Ishikawa (cell line): ENCODE results near the gene SLC26A8.

Experiments used
- CREB1 ChIP-seq: IDR thresholded peaks from 2 replicates; pipeline ENCODE4 v1.6.1; 2012; ENCODE audit warnings: low read depth
- MAX ChIP-seq: IDR thresholded peaks from 2 replicates; pipeline ENCODE4 v1.6.1; 2012
- ZBTB7A ChIP-seq: IDR thresholded peaks from 2 replicates; pipeline ENCODE4 v1.6.1; 2012; ENCODE audit warnings: low read depth

GRCh38 chr6:35931120-35931561 is 93.3 kb downstream of the SLC26A8 start:
- TF ChIP-seq MAX, result no peak
- no peak for TF ChIP-seq CREB1
- no peak for TF ChIP-seq ZBTB7A
